ENCODE measurements around the gene SCNN1G. TPM values are rescaled to one million over a fixed set of nuclear protein-coding genes. Genes with fewer than 3 reads are reported as not detected.

SCNN1G gene
- total RNA-seq, 3 donors from 2014 or later, result 2.0 to 8.8 TPM; not detected in 1

- no peak for DNase-seq (ENCODE audit: low spot score in 2 of 2)
Measured at GRCh38 chr16:23160082-23160481, 22.5 kb upstream of the SCNN1G start.

GRCh38 chr16:23160574-23160973 is 22.0 kb upstream of the SCNN1G start:
- Histone ChIP-seq H3K4me3 (no peak overlapping the region), H3K27me3 (no peaks in the 10 kb centered on the region), H3K9me3 (no peaks in the 10 kb centered on the region), H3K27ac (no peak overlapping the region), H3K4me1 (no peaks in the 10 kb centered on the region), H3K36me3 (no peaks in the 10 kb centered on the region)
- no peak for DNase-seq (ENCODE audit: low spot score in 2 of 2)
- intact Hi-C loops (cut with DNase I; ENCODE audit: low total_unique reads), result no loop called here
- no peak for TF ChIP-seq POLR2A (IDR thresholded peaks at IDR 0.05)
- no peak for TF ChIP-seq POLR2AphosphoS5 (IDR thresholded peaks at IDR 0.05)
- no peak for TF ChIP-seq CTCF (IDR thresholded peaks at IDR 0.05)

More at GRCh38 chr16:23160082-23160481, 22.5 kb upstream of the SCNN1G start:
- no peak overlapping the region for H3K4me3 ChIP-seq
- intact Hi-C loops (cut with DNase I; ENCODE audit: low total_unique reads), result no loop called here
- H3K27ac ChIP-seq, result no peak overlapping the region
- TF ChIP-seq POLR2A (IDR thresholded peaks at IDR 0.05), result no peak
- no peak for TF ChIP-seq CTCF (IDR thresholded peaks at IDR 0.05)
- TF ChIP-seq POLR2AphosphoS5 (IDR thresholded peaks at IDR 0.05), result no peak
- H3K27me3 ChIP-seq, result no peaks in the 10 kb centered on the region
- no peaks in the 10 kb centered on the region for H3K9me3 ChIP-seq
- no peaks in the 10 kb centered on the region for H3K36me3 ChIP-seq
- H3K4me1 ChIP-seq, result no peaks in the 10 kb centered on the region

GRCh38 chr16:23163921-23164320 is 18.6 kb upstream of the SCNN1G start:
- intact Hi-C loops (cut with DNase I; ENCODE audit: low total_unique reads), result no loop called here
- no peak overlapping the region for H3K27ac ChIP-seq
- no peak for DNase-seq (ENCODE audit: low spot score in 2 of 2)
- TF ChIP-seq POLR2A (IDR thresholded peaks at IDR 0.05) (no peak), POLR2AphosphoS5 (IDR thresholded peaks at IDR 0.05) (no peak), CTCF (IDR thresholded peaks at IDR 0.05) (no peak)
- no peaks in the 10 kb centered on the region for H3K9me3 ChIP-seq
- no peaks in the 10 kb centered on the region for H3K36me3 ChIP-seq
- no peaks in the 10 kb centered on the region for H3K4me1 ChIP-seq
- H3K27me3 ChIP-seq, result no peaks in the 10 kb centered on the region
- H3K4me3 ChIP-seq, result no peak overlapping the region

GRCh38 chr16:23164736-23165135 is 17.8 kb upstream of the SCNN1G start:
- TF ChIP-seq POLR2A (IDR thresholded peaks at IDR 0.05) (no peak), POLR2AphosphoS5 (IDR thresholded peaks at IDR 0.05) (no peak), CTCF (IDR thresholded peaks at IDR 0.05) (no peak)

GRCh38 chr16:23172583-23172982 is 10.0 kb upstream of the SCNN1G start:
- Histone ChIP-seq H3K36me3 (no peaks in the 10 kb centered on the region), H3K4me1 (no peaks in the 10 kb centered on the region), H3K4me3 (no peak overlapping the region), H3K9me3 (no peaks in the 10 kb centered on the region), H3K27me3 (no peaks in the 10 kb centered on the region), H3K27ac (no peak overlapping the region)
- intact Hi-C loops (cut with DNase I; ENCODE audit: low total_unique reads), result no loop called here
- DNase-seq (ENCODE audit: low spot score in 2 of 2), result no peak
- no peak for TF ChIP-seq CTCF (IDR thresholded peaks at IDR 0.05)
- no peak for TF ChIP-seq POLR2A (IDR thresholded peaks at IDR 0.05)
- no peak for TF ChIP-seq POLR2AphosphoS5 (IDR thresholded peaks at IDR 0.05)

More at GRCh38 chr16:23164736-23165135, 17.8 kb upstream of the SCNN1G start:
- Histone ChIP-seq H3K36me3 (no peaks in the 10 kb centered on the region), H3K27me3 (no peaks in the 10 kb centered on the region), H3K4me1 (no peaks in the 10 kb centered on the region), H3K4me3 (no peak overlapping the region), H3K27ac (no peak overlapping the region), H3K9me3 (no peaks in the 10 kb centered on the region)
- intact Hi-C loops (cut with DNase I; ENCODE audit: low total_unique reads), result no loop called here
- DNase-seq (ENCODE audit: low spot score in 2 of 2), result no peak
